GM18511 (cell line): ENCODE results near the gene RAD51B.

Experiments used
- ATAC-seq: cut with Tn5 transposase; IDR thresholded peaks from one replicate; pipeline ENCODE4 v1.9.1; 2021; ENCODE audit warnings: mild to moderate bottlenecking, moderate library complexity; ENCODE audit not compliant: unreplicated experiment

RAD51B gene

DNA sequence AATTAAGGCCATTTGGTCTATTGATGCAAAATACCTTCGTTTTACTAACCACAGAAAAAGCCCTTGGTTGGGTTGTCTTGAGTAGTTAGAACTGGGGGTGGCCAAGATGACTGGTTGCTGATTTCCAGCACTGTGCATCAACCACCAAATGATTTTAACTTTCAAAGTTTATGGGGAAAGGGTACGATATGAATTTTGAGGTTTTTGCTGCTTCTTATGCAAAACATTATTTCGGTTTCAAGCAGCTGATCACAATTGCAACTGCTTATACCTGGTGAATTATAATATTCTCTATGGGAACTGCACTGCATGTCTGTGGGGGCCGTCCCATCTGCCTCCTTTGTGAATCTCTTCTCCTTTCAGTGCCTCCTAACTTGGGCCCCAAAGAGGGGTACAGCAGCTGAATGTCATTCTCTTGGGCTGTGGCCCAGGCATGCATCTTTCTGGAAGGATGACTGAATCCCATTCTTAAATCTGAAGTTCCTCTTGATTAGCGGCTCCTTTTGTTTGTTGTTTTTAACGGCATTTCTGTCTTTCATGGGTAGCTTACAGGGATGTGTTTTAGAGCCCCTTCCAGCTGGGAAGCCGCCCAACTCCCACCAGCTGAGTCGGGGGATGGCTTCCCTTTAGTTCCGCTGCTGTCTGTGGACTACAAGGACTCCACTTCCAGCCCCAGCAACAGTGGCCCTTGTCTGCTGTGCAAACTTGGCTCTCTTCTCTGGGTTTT, 493.5 kb downstream of the RAD51B start:
- peak; percentile 94 for ATAC-seq

DNA sequence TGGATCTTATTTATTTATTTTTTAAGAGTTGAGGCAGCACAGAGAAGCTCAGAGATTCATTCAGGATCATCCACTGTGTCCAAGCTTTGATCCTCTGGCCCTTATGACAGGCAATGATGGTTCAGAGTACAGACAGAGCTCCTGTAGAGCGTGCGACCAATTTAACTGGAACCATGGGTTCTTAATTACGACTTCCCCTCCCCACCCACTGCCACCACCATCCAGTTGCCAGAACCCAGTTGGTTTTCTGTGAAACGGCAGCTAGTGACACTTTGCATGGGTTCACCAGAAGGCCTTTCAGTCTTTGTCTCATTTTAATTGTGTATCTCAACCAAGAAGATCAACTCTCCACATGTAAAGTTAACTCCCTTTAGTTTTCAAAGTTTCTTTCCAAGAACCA, 495.1 kb downstream of the RAD51B start:
- ATAC-seq, result no peak

DNA sequence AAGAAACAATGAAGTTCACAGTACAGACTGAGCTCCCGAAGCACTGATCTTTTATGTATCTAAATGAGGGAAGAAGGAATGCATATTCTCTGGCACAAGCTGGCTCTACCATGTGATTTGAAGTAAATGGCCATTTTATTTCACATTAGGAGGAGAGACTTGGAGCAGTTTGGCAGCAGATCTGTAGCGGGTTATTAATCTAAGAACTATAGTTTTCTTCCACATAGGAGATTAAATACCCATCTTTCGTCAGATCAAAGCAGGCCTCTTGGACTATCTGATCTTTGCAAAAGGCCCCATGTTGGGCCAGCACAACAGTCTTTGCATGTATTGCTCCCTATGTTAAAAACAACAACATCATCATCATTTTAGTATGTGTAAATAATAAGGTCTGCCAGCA, 495.5 kb downstream of the RAD51B start:
- no peak for ATAC-seq

DNA sequence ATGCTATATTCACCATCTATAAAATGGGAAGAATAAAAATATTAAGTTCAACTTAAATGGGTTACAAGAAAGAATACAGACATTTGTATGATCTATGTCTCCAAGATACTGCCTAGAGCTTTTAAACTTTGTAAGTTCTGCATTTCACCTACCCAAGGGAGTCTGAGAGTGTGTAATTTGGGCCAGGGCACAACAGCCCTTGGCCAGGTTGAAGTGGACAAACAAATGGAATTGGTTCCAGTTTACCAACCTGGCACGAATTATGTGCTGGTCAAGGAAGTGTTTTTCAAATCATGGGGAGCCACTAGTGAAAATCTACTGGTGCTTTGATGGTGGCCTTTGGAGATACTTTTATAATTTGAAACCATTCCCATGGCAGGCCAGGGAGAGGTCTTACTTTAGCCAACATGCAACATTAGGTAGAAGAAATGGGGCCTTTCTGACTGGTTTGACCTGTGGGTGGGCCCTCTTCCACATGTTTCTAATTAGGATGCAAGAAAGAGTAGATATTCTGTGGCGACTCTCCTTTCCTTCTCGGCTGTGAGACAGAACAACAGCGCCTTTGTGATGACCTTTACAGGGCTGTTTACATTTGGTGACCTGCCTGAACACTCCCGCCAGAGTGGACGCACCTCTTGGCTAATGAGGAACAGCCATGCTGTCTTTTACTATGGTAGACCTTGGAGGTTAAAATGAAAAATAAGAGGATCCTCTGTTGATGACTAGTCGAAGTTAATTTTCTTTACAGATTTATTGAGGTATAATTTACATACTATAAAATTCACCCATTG, 496.7 kb downstream of the RAD51B start:
- ATAC-seq, result no peak

DNA sequence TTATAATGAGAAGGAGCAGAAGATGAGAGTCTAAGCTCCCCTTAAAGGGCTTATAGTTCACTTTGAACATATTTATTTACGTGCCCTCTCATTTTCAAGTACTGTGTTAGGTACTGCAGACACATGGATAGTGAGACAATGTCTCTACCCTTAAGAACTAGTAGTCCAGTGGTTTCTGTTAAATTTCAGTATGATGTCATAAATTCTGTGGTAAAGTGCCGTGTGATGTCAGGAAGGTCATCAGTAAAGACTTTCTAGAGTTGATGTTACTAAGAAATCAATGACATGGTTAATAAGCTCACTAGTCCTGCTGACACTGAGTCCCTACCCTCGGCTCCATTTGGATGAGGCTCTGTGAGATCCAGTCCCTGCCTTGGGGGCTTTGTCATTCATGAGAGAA, 497.7 kb downstream of the RAD51B start:
- no peak for ATAC-seq

DNA sequence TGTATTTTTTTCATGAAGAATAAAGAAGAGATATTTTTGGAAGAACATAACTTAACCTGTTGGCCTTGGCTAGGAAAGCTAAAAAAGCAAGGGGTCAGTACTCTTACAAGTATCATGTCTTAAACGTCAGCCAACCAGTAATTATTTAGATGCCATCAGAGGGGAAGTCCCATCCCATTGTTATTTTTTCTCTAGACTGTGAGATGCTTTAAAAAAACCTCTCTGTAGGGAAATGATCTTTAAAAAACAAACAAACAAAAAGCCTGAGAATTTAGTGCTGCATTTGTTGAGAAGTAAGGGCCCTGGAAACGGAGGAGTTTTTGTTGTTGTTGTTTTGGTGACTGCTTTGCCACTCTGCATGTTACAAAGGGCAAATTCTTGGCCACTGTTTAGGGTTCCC, 499.2 kb downstream of the RAD51B start:
- no peak for ATAC-seq

DNA sequence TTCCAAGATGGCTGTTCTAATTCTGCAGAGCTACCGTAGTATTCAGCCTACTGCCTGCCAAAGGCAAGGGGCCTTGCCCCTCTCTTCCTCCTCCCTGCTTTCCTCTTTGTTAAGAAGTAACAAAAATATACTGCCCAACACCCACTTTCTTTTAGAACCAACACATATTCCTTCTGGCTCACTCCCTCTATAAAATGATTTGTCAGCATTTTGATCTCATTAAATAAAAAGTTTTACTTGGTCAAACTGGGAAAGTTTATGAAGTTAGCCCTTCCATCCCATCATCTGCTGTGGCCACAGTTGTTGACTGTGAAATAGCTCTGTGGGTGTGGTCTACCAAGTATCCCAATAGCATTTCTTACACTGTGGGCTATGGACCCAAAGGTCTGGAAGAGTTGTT, 500.9 kb downstream of the RAD51B start:
- no peak for ATAC-seq

DNA sequence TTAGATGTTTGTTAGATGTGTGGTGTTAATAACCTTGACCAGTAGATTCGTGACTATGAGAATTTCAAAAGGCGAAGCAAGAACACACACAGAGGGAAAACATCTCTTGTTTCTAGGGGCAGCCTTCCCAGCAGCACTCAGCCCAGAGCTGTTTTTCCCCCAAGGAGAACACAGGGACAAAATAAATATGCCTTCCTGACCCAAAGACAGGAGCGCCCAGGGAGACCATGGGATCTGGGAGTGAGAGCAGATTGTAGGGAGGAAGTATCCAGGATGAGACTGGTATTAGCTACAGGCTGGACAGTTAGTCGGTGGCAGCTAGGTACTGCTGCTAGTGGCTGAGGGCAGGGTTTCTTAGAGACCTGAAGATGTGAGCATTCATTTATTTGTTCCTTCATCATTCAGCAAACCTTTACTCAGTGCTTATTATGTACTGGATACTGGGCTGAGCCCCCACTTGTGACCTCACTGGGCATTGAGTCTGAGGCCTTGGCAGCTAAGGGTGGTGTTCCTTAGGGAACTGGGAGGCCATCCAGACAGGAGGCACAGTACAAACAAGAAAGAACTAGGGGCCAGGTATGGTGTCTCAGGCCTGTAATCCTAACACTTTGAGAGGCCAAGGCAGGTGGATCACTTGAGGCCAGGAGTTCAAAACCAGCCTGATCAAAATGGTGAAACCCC, 503.5 kb downstream of the RAD51B start:
- ATAC-seq, result no peak

DNA sequence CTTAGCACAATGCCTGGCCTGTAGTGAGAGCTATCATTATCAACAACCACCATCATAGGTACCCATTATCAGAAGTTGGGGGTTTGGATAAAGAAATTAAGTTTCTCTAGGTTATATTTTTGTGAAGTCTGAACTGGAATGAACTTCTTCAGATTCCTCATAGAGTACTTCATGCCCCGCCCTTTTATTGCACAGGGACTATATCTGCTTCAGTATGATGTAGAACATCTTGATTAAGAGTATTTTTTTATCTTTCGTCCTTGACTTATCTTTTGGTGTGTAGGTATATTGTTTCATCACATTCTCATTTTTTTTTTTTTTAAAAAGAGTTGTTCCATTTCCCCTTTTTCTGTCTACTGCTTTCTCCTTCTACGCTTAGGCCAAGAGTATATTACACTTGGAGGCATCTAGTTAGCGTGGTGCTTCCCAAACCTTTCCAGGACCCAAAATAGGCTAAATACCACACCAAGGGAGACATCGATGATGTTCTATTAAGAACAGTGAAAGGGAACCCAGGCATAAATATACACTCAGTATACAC, 505.8 kb downstream of the RAD51B start:
- no peak for ATAC-seq

DNA sequence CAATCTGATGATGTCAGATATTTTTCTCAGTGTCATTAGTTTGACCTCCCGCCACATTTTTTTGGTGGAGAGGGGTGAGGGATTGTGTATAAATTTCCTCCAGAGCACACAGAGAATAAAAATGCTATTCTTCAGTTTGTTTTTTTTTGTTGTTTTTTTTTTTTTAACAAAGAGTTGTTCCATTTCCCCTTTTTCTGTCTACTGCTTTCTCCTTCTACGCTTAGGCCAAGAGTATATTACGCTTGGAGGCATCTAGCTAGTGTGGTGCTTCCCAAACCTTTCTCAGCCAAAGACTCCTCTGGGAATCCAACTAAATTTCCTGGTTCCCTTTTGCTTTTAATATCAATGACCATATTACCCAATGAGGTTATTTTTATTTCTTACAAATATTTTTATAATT, 507.7 kb downstream of the RAD51B start:
- ATAC-seq, result no peak

DNA sequence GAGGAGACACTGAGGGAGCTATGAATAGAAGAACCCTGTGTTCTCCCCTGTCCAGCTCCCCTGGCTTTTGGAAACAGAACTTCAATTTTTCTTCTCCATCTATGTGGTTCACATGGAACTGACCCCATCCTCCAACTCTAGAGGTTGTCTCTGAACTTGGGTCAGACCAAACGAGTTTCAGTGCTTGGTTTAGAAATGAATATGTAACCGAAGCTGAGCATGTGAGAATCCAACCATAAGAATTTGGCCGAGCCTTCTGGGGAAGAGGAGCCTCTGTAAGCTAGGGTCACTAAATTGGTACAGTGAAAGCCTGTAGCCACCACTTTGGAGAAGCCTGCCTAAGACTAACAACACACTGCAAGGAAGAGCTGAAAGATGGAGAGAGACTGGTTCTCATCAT, 508.9 kb downstream of the RAD51B start:
- ATAC-seq, result peak; percentile 82

DNA sequence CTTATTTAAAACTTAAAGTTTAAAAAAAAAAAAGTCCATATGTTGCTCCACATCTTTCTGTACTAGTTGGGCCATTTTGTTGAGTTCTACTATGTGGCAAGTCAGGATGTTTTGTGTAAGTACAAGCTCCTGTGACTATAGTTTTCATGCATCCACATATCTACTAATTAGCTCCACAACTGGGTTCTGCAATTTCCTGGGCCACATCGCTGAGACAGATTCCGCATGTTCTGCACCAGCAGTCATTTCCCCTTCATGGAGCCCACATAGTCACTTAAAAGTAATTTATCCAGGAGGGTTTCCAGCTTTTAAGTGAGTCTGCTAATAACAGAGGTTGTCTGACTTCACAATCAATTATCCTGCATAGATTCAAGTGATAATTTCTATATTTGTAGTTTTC, 511.8 kb downstream of the RAD51B start:
- ATAC-seq, result no peak

DNA sequence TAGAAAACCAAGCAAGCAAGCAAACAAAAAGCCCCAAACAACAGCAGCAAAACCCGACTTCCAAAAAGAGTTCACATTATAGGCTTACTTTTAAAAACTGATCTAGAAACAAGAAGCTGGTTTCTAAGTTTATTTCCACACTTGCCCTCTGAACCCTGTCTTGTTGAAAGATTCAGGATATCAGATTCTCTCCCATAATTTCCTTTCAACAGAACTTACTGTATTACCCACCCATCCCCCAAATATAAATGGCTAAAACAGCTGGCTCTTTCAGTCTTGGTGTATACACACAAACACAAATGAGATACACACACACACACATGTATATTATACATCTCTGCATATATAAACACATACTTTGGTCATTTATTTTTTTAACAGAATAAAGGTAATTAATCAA, 512.4 kb downstream of the RAD51B start:
- no peak for ATAC-seq

DNA sequence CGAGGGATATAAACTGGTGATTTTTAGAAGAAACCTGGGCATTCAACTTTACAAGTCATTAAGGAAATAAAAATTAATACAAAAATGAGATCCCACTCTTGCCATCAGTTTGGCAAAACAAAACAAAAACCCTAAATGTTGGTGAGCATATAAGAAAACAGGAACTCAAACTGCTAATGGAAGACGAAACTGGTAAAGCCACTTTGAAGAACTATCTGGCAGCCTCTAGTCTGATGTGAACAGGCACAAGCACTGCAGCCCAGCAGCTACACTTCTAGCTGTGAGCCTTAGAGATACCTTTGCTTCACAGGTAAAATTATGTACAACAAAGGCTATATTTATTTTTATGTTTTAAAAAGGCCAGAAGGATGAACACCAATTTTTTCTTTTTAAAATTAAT, 513.7 kb downstream of the RAD51B start:
- no peak for ATAC-seq

DNA sequence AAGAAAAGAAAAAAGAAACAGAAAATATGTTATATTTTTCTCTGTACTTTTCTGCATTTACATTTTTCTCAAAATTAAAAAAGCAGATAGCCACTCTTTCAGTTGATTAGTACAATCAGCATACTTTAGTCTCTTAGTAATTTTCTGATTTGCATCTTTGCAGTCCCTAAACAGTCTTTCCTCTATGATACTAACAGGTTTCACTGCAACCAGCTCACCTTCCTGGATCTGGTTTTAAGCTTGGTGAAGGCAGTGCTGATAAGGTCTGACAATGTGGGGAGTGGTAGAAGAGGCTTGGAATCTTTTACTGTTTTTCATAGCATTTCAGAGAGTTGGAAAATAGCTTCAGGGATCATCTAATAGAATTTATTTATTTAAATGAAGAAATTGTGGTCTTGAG, 515.7 kb downstream of the RAD51B start:
- ATAC-seq, result no peak

DNA sequence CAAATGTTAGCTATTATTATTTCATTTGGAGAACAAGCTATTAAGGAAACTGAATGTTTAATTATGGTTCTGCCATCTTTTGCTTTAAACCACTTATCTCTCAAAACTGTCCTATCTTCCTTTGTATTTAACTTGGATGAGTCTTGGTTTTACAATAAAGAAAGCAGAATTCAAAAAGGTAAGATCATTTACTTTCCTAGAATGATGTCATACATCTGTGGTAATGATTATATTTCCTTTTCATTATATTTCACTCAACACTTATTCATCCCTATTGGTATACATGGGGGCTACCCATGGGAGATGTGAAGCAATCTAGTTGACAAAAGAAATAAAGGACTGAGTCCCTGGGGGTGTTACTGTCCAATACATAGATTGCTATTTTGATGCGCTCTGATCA, 516.6 kb downstream of the RAD51B start:
- no peak for ATAC-seq

DNA sequence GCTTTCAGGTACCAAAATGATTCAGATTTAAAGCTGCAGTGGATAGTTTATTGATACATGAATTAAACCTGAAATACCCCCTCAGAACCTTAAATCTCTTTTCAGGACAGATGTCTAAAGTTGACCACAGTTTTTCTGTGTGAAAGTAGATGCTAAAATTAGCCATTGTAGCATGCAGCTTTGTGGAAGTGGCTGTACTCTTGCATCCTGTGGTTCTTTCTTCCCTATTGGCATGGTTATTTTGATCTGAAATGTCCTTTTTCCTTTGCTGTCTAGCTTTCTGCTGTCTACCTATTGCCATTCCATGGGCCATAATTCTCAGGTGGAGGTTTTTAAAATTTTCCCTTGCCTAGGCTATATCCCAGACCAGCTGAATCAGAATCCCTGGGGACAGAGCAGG, 517.7 kb downstream of the RAD51B start:
- no peak for ATAC-seq

DNA sequence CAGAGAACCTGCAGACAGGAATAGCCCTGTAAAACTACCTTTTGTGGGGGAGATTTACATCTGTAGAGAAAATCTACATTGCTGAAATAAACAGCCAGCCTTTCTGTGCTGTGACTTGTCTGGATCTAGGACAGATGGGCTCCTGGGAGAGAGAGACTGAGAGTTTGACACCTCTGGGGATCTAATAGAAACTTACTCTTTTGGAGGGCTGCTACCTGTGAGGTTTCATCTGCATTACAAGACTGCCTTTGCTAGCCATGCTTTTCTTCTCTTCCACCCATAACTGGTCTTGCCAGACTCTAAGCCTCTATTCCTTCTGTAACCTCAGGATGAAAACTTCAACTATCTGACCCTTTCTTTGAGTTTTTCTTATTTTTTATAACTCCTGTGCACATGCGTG, 520.7 kb downstream of the RAD51B start:
- ATAC-seq, result no peak

DNA sequence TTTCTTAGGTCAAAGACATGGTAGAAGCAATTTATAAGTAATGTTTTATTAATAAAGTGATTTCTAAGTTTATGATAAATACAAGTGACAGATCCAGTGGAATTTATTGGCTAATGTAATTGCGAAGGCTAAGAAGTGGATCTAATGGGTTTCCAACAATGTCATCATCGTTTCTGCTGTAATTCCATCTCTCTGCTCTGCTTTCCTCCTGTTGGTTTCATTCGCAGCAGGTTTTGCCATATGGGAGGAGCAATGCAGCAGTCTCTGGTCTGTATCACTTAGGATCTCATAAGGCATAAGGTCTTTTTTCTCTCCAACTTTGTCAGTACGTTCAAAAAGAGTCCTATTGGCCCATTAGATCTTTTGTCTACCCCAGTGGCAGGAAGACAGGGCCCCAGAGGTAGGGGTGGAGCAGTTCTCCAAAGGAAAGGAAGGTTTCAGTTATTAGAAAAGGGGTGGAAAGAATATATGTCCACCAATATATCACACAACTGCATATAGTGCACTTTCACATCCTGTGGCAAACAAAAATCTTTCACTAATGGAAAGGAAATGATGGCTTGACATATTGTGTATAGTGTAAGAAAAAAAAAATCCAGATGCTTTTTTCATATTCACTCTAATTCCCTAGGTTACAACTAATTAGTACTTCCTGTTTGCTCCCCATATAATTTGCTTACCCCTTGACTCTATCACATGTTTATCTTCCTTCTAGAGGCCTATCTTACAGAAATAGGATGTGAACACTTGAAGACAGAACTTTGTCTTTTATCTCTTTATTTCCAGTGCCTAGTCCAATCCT, 522.0 kb downstream of the RAD51B start:
- peak; percentile 49 for ATAC-seq

DNA sequence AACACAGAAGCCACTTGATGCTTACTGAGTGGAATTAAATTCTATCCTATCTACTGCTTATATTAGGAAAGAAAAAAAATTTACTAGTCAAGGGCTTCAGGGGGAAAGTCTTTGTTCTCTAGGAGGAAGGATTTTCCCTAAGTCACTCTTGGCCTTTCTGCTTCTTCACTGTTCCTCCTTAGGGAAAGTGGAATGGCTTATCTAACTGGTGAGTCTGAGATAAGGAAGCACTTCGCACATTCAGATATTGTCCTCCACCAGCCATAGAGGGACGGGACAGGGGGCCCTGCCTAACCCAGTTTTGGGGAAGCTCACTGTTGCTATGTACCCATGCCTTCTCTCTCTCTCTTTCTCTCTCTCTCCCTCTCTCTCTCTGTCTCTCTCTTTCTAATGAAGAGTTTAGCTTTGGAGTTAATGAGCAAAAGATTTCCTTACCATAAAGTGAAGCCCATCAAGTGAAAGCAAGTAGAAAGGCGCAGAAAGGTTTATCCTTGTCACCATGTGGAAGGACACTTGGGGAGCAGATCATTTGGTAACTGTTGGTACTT, 522.7 kb downstream of the RAD51B start:
- ATAC-seq, result no peak
